Astrocyte (in vitro differentiated cells and primary cell): Measurements from ENCODE around the gene PIK3C3. TPM values are rescaled to one million over a fixed set of nuclear protein-coding genes. Genes with fewer than 3 reads are reported as not detected.
A peak's percentile ranks its signal among the peaks of the same experiment; 100 is the strongest.

Source experiments
- DNase-seq: peaks from one replicate; pipeline ENCODE4 v3.0.0-alpha.2; 2010; ENCODE audit warnings: low read depth
- FAIRE-seq: peaks from 2 replicates; lab custom pipeline; 2011; peaks lifted over from hg19 to GRCh38; lab: Jason Lieb, UNC
- H2AFZ ChIP-seq: 2 replicates; pipeline ENCODE4 v1.6.0; 2012; ENCODE audit warnings: low read depth, low read length, inconsistent platforms
- H3K27ac ChIP-seq: 2 replicates; pipeline ENCODE4 v1.5.1; 2011; ENCODE audit warnings: low read depth, low read length, inconsistent platforms
- H3K27me3 ChIP-seq: 2 replicates; pipeline ENCODE4 v1.6.0; 2011; ENCODE audit warnings: low read length, inconsistent platforms; ENCODE audit not compliant: insufficient read depth
- H3K36me3 ChIP-seq: 2 replicates; pipeline ENCODE4 v1.5.1; 2011; ENCODE audit warnings: low read length, inconsistent platforms; ENCODE audit not compliant: insufficient read depth
- H3K4me1 ChIP-seq: 2 replicates; pipeline ENCODE4 v1.5.1; 2011; ENCODE audit warnings: low read length, inconsistent platforms; ENCODE audit not compliant: insufficient read depth
- H3K4me2 ChIP-seq: 2 replicates; pipeline ENCODE4 v1.6.0; 2012; ENCODE audit warnings: low read length, inconsistent platforms
- H3K4me3 ChIP-seq: 2 replicates; pipeline ENCODE4 v1.5.1; 2011; ENCODE audit warnings: low read depth, mild to moderate bottlenecking, low read length, inconsistent platforms; ENCODE audit not compliant: insufficient read depth
- H3K79me2 ChIP-seq: 2 replicates; pipeline ENCODE4 v1.6.0; 2012; ENCODE audit warnings: mild to moderate bottlenecking, low read length, inconsistent platforms; ENCODE audit not compliant: insufficient read depth
- H3K9ac ChIP-seq: 2 replicates; pipeline ENCODE4 v1.6.0; 2012; ENCODE audit warnings: mild to moderate bottlenecking, low read length, inconsistent platforms
- H3K9me3 ChIP-seq: 2 replicates; pipeline ENCODE4 v1.5.1; 2012; ENCODE audit warnings: low read depth, mild to moderate bottlenecking, low read length, inconsistent platforms; ENCODE audit not compliant: insufficient read depth
- H4K20me1 ChIP-seq: 2 replicates; pipeline ENCODE4 v1.6.0; 2012; ENCODE audit warnings: low read length, inconsistent platforms; ENCODE audit not compliant: insufficient read depth
- H3K27ac Mint-ChIP-seq: one replicate; pipeline ENCODE4 v1.8.0; 2021; ENCODE audit warnings: mild to moderate bottlenecking, mixed read lengths; ENCODE audit not compliant: unreplicated experiment
- H3K27me3 Mint-ChIP-seq: one replicate; pipeline ENCODE4 v1.8.0; 2021; ENCODE audit warnings: low read depth, mixed read lengths; ENCODE audit not compliant: unreplicated experiment
- H3K36me3 Mint-ChIP-seq: one replicate; pipeline ENCODE4 v1.8.0; 2021; ENCODE audit warnings: low read depth, mixed read lengths; ENCODE audit not compliant: unreplicated experiment
- H3K4me1 Mint-ChIP-seq: one replicate; pipeline ENCODE4 v1.8.0; 2021; ENCODE audit warnings: low read depth, mixed read lengths; ENCODE audit not compliant: unreplicated experiment
- H3K4me3 Mint-ChIP-seq: one replicate; pipeline ENCODE4 v1.8.0; 2021; ENCODE audit warnings: mild to moderate bottlenecking, moderate library complexity, mixed read lengths; ENCODE audit not compliant: unreplicated experiment
- H3K9me3 Mint-ChIP-seq: one replicate; pipeline ENCODE4 v1.8.0; 2021; ENCODE audit warnings: mild to moderate bottlenecking, mixed read lengths; ENCODE audit not compliant: unreplicated experiment
- EZH2 ChIP-seq: IDR thresholded peaks from 2 replicates; pipeline ENCODE4 v1.6.1; 2012; ENCODE audit warnings: mild to moderate bottlenecking, low read length, inconsistent platforms; ENCODE audit not compliant: insufficient read depth
- total RNA-seq: library from RNA; stranded (reverse); gene quantifications from 2 replicates; pipeline ENCODE4 v1.2.1, GENCODE V29; 2021
- TF ChIP-seq, protein P1 (sequence below): IDR thresholded peaks from 2 replicates; pipeline ENCODE4 v1.5.1; 2011; ENCODE audit warnings: low read depth, mild to moderate bottlenecking, inconsistent platforms, low read length, moderate library complexity; ENCODE audit not compliant: insufficient read depth

PIK3C3 gene
- total RNA-seq, 1 donor from 2014 or later, result 106 TPM

DNA sequence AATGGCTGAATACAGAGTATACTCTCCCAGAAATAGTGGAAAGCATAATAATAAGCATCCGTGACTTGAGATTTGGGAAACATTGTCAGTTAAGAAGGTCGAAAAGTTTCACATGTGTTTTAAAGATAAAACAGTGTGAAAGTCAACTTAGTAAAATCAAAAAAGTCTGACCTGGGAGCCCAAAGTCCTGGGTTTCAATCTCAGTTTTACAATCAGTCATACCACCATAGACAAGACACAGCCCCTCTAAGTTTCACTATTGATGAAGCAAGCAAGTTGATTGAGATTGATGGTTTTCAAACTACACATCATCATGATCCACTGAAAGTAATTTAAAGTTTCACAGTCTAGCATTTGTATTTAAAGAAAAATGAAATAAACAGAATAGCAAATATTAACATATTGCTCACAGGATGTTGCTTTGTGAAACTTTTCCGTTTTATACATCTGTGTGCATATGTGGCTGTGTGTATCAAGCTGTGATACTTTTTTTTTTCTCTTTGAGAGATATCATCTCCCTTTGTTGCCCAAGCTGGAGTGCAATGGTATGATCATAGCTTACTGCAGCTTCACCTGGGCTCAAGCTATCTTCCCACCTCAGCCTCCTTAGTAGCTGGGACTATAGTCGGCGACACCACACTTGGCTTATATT, 71.1 kb downstream of the PIK3C3 start:
- no peak overlapping the region for H3K9ac ChIP-seq
- Mint-ChIP-seq H3K27me3 (no peaks in the 10 kb centered on the region), H3K27ac (no peak overlapping the region), H3K9me3 (no peaks in the 10 kb centered on the region), H3K36me3 (no peaks in the 10 kb centered on the region), H3K4me3 (no peak overlapping the region), H3K4me1 (no peaks in the 10 kb centered on the region)
- H3K36me3 ChIP-seq, result peaks cover 10% of the 10 kb centered on the region
- H3K4me3 ChIP-seq, result no peak overlapping the region
- no peak for DNase-seq
- H4K20me1 ChIP-seq, result no peaks in the 10 kb centered on the region
- H3K4me1 ChIP-seq, result no peaks in the 10 kb centered on the region
- no peak overlapping the region for H2AFZ ChIP-seq
- H3K27ac ChIP-seq, result no peak overlapping the region
- H3K9me3 ChIP-seq, result no peaks in the 10 kb centered on the region
- TF ChIP-seq, protein P1, sequence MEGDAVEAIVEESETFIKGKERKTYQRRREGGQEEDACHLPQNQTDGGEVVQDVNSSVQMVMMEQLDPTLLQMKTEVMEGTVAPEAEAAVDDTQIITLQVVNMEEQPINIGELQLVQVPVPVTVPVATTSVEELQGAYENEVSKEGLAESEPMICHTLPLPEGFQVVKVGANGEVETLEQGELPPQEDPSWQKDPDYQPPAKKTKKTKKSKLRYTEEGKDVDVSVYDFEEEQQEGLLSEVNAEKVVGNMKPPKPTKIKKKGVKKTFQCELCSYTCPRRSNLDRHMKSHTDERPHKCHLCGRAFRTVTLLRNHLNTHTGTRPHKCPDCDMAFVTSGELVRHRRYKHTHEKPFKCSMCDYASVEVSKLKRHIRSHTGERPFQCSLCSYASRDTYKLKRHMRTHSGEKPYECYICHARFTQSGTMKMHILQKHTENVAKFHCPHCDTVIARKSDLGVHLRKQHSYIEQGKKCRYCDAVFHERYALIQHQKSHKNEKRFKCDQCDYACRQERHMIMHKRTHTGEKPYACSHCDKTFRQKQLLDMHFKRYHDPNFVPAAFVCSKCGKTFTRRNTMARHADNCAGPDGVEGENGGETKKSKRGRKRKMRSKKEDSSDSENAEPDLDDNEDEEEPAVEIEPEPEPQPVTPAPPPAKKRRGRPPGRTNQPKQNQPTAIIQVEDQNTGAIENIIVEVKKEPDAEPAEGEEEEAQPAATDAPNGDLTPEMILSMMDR, result no peak
- TF ChIP-seq EZH2, result no peak
- H3K79me2 ChIP-seq, result no peaks in the 10 kb centered on the region
- no peak for FAIRE-seq
- no peaks in the 10 kb centered on the region for H3K27me3 ChIP-seq
- H3K4me2 ChIP-seq, result no peak overlapping the region

DNA sequence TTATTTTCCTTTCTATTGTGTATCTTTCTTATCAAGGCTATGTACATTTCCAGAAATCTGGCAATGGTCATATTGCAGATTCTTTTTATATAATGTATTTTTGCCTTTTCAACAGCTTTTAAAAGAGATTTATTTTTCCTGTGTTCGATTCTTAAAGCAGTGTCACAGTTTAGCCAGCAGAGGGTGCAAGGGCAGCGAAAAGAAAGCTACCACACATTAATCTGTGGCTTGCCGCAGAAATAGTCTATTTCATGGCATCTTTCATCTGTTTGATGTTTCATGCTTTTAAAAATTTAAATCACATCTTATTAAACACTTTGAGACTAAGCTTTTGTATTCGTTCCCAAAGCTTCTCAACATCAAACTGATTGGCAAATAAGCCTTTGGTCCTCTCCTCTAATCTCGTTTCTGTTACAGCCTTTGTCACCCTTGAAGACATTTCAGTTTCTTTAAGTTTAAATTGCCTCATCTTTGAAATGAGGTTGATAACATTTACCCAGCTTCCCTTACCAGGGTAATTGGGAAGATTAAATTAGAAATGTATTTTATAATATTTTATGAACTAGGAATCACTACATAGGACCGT, 73.3 kb downstream of the PIK3C3 start:
- H3K79me2 ChIP-seq, result no peaks in the 10 kb centered on the region
- H3K4me3 ChIP-seq, result no peak overlapping the region
- peaks cover 8% of the 10 kb centered on the region for H3K36me3 ChIP-seq
- Mint-ChIP-seq H3K4me1 (no peaks in the 10 kb centered on the region), H3K36me3 (peaks cover 3% of the 10 kb centered on the region), H3K27me3 (no peaks in the 10 kb centered on the region), H3K9me3 (no peaks in the 10 kb centered on the region), H3K27ac (no peak overlapping the region), H3K4me3 (no peak overlapping the region)
- H4K20me1 ChIP-seq, result no peaks in the 10 kb centered on the region
- H3K27me3 ChIP-seq, result no peaks in the 10 kb centered on the region
- peak; percentile 10 for DNase-seq
- no peak overlapping the region for H2AFZ ChIP-seq
- no peak overlapping the region for H3K27ac ChIP-seq
- no peak overlapping the region for H3K9ac ChIP-seq
- TF ChIP-seq EZH2, result no peak
- TF ChIP-seq, protein P1, result peak; percentile 93
- FAIRE-seq, result peak; percentile 17
- H3K9me3 ChIP-seq, result no peaks in the 10 kb centered on the region
- H3K4me2 ChIP-seq, result no peak overlapping the region
- no peaks in the 10 kb centered on the region for H3K4me1 ChIP-seq

DNA sequence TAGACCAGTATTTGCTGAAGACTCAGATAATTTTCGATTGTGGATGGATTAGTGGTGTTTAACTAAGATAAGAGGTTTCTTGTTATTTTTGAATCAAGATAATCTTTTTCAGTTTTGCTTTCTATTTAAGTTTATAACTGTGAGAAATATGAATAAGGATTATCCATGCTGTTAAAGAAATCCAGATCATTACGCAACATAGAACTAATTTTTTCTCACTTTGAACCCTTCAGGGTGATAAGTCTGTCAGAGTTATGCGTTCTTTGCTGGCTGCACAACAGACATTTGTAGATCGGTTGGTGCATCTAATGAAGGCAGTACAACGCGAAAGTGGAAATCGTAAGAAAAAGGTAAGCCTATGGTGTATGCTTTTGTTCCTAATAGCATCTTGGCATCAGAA, 74.1 kb downstream of the PIK3C3 start:
- no peak for DNase-seq
- no peak overlapping the region for H3K4me3 ChIP-seq
- Mint-ChIP-seq H3K9me3 (no peaks in the 10 kb centered on the region), H3K4me1 (no peaks in the 10 kb centered on the region), H3K36me3 (peaks cover 3% of the 10 kb centered on the region), H3K4me3 (no peak overlapping the region), H3K27ac (no peak overlapping the region), H3K27me3 (no peaks in the 10 kb centered on the region)
- peaks cover 16% of the 10 kb centered on the region for H3K36me3 ChIP-seq
- no peak overlapping the region for H3K9ac ChIP-seq
- FAIRE-seq, result no peak
- H3K9me3 ChIP-seq, result no peaks in the 10 kb centered on the region
- H3K27me3 ChIP-seq, result no peaks in the 10 kb centered on the region
- no peak overlapping the region for H3K27ac ChIP-seq
- no peaks in the 10 kb centered on the region for H3K79me2 ChIP-seq
- no peak overlapping the region for H2AFZ ChIP-seq
- no peaks in the 10 kb centered on the region for H4K20me1 ChIP-seq
- no peak overlapping the region for H3K4me2 ChIP-seq
- no peak for TF ChIP-seq EZH2
- TF ChIP-seq, protein P1, result no peak
- no peaks in the 10 kb centered on the region for H3K4me1 ChIP-seq
